ENCODE data around the gene CIAO2B. TPM values are rescaled to one million over a fixed set of nuclear protein-coding genes. Genes with fewer than 3 reads are reported as not detected.

The CIAO2B gene
- total RNA-seq, 2 donors from 2014 or later = 75.3 to 118 TPM

GRCh38 chr16:66926171-66926947, 7.8 kb downstream of the CIAO2B start:
- no peaks in the 10 kb centered on the region for H3K27me3 ChIP-seq
- TF ChIP-seq, protein P1, sequence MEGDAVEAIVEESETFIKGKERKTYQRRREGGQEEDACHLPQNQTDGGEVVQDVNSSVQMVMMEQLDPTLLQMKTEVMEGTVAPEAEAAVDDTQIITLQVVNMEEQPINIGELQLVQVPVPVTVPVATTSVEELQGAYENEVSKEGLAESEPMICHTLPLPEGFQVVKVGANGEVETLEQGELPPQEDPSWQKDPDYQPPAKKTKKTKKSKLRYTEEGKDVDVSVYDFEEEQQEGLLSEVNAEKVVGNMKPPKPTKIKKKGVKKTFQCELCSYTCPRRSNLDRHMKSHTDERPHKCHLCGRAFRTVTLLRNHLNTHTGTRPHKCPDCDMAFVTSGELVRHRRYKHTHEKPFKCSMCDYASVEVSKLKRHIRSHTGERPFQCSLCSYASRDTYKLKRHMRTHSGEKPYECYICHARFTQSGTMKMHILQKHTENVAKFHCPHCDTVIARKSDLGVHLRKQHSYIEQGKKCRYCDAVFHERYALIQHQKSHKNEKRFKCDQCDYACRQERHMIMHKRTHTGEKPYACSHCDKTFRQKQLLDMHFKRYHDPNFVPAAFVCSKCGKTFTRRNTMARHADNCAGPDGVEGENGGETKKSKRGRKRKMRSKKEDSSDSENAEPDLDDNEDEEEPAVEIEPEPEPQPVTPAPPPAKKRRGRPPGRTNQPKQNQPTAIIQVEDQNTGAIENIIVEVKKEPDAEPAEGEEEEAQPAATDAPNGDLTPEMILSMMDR (IDR thresholded peaks at IDR 0.05) = no peak
- peak overlapping the region; percentile 60 to 78 for H3K4me3 ChIP-seq
- no peak for DNase-seq (ENCODE audit: low spot score)
- H3K4me1 ChIP-seq = peaks cover 0 to 54% of the 10 kb centered on the region in 2 donors
- no peaks in the 10 kb centered on the region for H3K9me3 ChIP-seq
- H3K27ac ChIP-seq = peak overlapping the region; percentile 87 to 98
- H3K36me3 ChIP-seq = peaks cover 11% of the 10 kb centered on the region

DNA sequence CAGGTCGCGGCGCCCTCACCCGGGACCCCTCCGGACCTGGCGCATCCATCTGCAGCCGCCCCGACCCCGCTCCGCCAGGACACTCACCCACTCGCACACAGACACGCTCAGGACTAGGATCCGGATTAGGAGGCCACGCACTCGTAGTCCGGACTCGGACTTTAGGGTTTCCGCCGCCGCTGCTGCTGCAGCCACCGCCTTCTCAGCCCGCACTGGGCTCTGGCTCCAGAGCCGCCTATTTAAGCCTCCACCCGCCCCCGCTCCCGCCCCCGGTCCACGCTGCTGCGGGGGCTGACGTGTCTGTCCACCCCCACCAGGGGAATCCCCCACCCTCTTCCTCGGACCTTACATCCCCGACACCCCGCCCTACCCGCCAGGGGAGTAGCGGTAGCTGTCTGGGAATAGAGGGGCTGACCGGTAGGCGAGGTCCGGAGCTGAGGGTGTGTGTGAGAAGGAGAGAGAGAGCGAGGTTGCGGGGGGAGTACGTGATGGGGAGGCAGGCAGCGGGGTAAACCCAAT, 8.8 kb downstream of the CIAO2B start, which contains the start of gene RRAD:
RRAD (minus strand) TSS at position 214 of the 519 bp plus-strand sequence. CDS start 356 bp downstream, outside the sequence.
- TF ChIP-seq, protein P1 (IDR thresholded peaks at IDR 0.05) = no peak
- peaks cover 0 to 53% of the 10 kb centered on the region in 2 donors for H3K4me1 ChIP-seq
- H3K36me3 ChIP-seq = peaks cover 14% of the 10 kb centered on the region
- H3K4me3 ChIP-seq = peak within 1 kb of the TSS; percentile 60 to 78
- peak within 1 kb of the TSS; percentile 87 to 98 for H3K27ac ChIP-seq
- no peaks in the 10 kb centered on the region for H3K9me3 ChIP-seq
- no peak for DNase-seq (ENCODE audit: low spot score)
- H3K27me3 ChIP-seq = no peaks in the 10 kb centered on the region

DNA sequence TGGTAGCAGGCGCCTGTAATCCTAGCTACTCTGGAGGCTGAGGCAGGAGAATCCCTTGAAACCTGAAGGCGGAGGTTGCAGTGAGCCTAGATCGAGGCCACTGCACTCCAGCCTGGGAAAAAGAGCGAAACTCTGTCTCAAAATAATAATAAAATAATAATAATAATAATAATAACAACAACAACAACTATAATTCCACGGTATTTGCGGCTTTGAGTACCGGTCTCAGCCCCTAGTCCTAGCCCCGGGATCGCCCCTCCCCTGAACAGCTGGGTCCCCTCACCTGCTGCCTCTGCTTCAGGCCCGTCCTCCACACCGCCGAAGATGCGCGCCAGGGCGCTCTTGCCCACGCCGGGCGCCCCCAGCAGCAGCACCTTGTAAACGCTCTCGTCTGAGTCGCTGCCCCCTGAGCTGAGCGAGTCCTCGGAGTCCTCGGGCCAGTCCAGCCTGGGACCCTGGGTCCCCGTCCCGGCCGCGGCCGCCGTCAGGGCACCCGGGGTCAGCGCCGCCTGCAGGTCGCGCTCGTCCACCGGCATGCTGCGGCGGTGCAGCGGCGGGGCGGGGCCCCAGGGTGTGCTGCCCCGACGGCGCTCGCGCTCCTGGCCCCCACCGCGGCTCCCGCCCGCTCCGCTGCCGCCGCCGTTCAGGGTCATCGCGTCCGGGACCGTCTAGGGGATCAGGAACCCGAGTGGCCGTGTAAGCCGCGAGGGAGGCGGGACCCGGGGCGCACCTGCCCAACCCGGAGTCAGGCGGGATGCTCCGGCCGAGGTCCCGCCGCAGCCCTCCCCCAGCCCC, 9.5 kb downstream of the CIAO2B start:
- no peaks in the 10 kb centered on the region for H3K27me3 ChIP-seq
- no peaks in the 10 kb centered on the region for H3K9me3 ChIP-seq
- H3K4me1 ChIP-seq = peaks cover 0 to 53% of the 10 kb centered on the region in 2 donors
- H3K4me3 ChIP-seq = peak overlapping the region; percentile 60 to 78
- TF ChIP-seq, protein P1 (IDR thresholded peaks at IDR 0.05) = peak in 1 of 2 donors; percentile 45
- peak overlapping the region; percentile 87 to 98 for H3K27ac ChIP-seq
- H3K36me3 ChIP-seq = peaks cover 14% of the 10 kb centered on the region
- DNase-seq (ENCODE audit: low spot score) = no peak

- Histone ChIP-seq H3K36me3 (peaks cover 14% of the 10 kb centered on the region), H3K9me3 (no peaks in the 10 kb centered on the region)
Observed at GRCh38 chr16:66923866-66924265, 10.3 kb downstream of the CIAO2B start.

GRCh38 chr16:66923247-66923731, 10.9 kb downstream of the CIAO2B start:
- peak overlapping the region; percentile 60 to 78 for H3K4me3 ChIP-seq
- H3K4me1 ChIP-seq = peaks cover 0 to 57% of the 10 kb centered on the region in 2 donors

More at GRCh38 chr16:66923866-66924265, 10.3 kb downstream of the CIAO2B start:
- Histone ChIP-seq H3K4me3 (peak overlapping the region; percentile 60 to 78), H3K27me3 (no peaks in the 10 kb centered on the region), H3K27ac (peak overlapping the region; percentile 87 to 98), H3K4me1 (peaks cover 0 to 59% of the 10 kb centered on the region in 2 donors)
- DNase-seq (ENCODE audit: low spot score) = no peak
- TF ChIP-seq, protein P1 (IDR thresholded peaks at IDR 0.05) = no peak

More at GRCh38 chr16:66923247-66923731, 10.9 kb downstream of the CIAO2B start:
- TF ChIP-seq, protein P1 (IDR thresholded peaks at IDR 0.05) = no peak
- Histone ChIP-seq H3K27ac (peak overlapping the region; percentile 87 to 98), H3K27me3 (no peaks in the 10 kb centered on the region), H3K36me3 (peaks cover 14% of the 10 kb centered on the region), H3K9me3 (no peaks in the 10 kb centered on the region)
- DNase-seq (ENCODE audit: low spot score) = no peak
